ENCODE results near the gene SEC14L1.

Gene SEC14L1

GRCh38 chr17:77205396-77206125, 64.8 kb downstream of the SEC14L1 start:
- peaks cover 33 to 45% (median 39%) of the 10 kb centered on the region in 10 experiments for H3K4me1 ChIP-seq
- peak overlapping the region in 4 of 11 experiments; percentile 1 to 34 (median 20); a peak in 2 of 22 replicates for H3K9ac ChIP-seq
- H3K27me3 ChIP-seq: no peaks in the 10 kb centered on the region
- H3K4me2 ChIP-seq: peak overlapping the region; percentile 42 to 69 (median 56)
- peaks cover 0 to 97% (median 4%) of the 10 kb centered on the region in 11 experiments; a peak in 14 of 22 replicates for H4K20me1 ChIP-seq
- H3K36me3 ChIP-seq: peaks cover 81 to 100% (median 96%) of the 10 kb centered on the region in 11 experiments
- TF ChIP-seq Cebpa-rat (IDR thresholded peaks at IDR 0.05): no peak
- peak overlapping the region in 2 of 11 experiments; percentile 4 to 27; a peak in 3 of 22 replicates for H3K27ac ChIP-seq
- no peak overlapping the region for H3K4me3 ChIP-seq
- no peaks in the 10 kb centered on the region for H3K9me3 ChIP-seq (replicated peaks in 1 of 11)

- H3K9ac ChIP-seq: no peak overlapping the region
- H3K9me3 ChIP-seq (replicated peaks in 1 of 11): no peaks in the 10 kb centered on the region
- H4K20me1 ChIP-seq: peaks cover under 1 to 97% (median 12%) of the 10 kb centered on the region in 11 experiments; a peak in 18 of 22 replicates
- no peak overlapping the region; a peak in 1 of 22 replicates for H3K27ac ChIP-seq
- H3K27me3 ChIP-seq: 0 out of 22 replicates have a peak, but pooled peaks cover 0 to 3% (median 0%) of the 10 kb centered on the region in 11 experiments
- peak overlapping the region; percentile 42 to 69 (median 56) for H3K4me2 ChIP-seq
- H3K4me3 ChIP-seq: no peak overlapping the region
- peaks cover 80 to 100% (median 96%) of the 10 kb centered on the region in 11 experiments for H3K36me3 ChIP-seq
- TF ChIP-seq Cebpa-rat (IDR thresholded peaks at IDR 0.05): no peak
- peaks cover 41 to 53% (median 47%) of the 10 kb centered on the region in 10 experiments for H3K4me1 ChIP-seq
Observed at GRCh38 chr17:77206158-77206956, 65.6 kb downstream of the SEC14L1 start.

GRCh38 chr17:77207689-77208216, 67.0 kb downstream of the SEC14L1 start:
- 0 out of 22 replicates have a peak, but pooled peaks cover 0 to 3% (median 0%) of the 10 kb centered on the region in 11 experiments for H3K27me3 ChIP-seq
- H3K27ac ChIP-seq: no peak overlapping the region
- H4K20me1 ChIP-seq: peaks cover 8 to 98% (median 22%) of the 10 kb centered on the region in 11 experiments; a peak in 18 of 22 replicates
- no peak overlapping the region for H3K4me3 ChIP-seq
- H3K9ac ChIP-seq: no peak overlapping the region
- H3K9me3 ChIP-seq (replicated peaks in 1 of 11): no peaks in the 10 kb centered on the region
- H3K36me3 ChIP-seq: peaks cover 72 to 99% (median 90%) of the 10 kb centered on the region in 11 experiments
- H3K4me2 ChIP-seq: no peak overlapping the region
- H3K4me1 ChIP-seq: peaks cover 55 to 67% (median 61%) of the 10 kb centered on the region in 10 experiments
- no peak for TF ChIP-seq Cebpa-rat (IDR thresholded peaks at IDR 0.05)

DNA sequence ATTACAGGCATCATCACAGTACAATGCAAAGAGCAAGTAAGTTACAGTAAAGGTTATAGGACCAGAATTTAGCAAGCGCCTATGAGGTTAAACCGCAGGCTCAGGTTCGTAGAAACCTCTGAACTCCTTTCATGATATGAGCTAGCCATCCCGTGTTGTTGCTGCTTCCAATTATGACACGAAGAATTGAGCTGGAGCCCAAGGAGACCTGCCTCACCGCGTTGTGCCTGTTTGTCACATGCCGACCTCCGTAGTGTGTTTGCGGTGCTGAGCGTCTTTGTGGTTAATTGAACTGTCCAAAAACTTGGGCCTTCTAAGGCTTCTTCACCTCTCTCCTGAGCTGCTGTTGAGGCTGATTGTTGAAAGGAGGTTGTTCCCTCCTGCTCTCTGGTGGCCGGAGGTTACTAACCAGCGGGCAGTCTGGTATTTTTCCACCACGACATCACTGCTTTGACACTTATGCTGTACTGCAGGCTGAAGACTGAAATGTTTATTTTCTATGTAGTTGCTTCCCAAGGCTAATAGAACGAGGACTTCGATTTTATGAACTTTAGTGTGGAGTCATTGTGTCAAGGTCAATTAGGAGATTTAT, 67.5 kb downstream of the SEC14L1 start:
- peaks cover 8 to 98% (median 28%) of the 10 kb centered on the region in 11 experiments; a peak in 18 of 22 replicates for H4K20me1 ChIP-seq
- no peak overlapping the region for H3K4me2 ChIP-seq
- peaks cover 74 to 99% (median 90%) of the 10 kb centered on the region in 11 experiments for H3K36me3 ChIP-seq
- no peak overlapping the region for H3K9ac ChIP-seq
- no peak overlapping the region for H3K4me3 ChIP-seq
- H3K27ac ChIP-seq: no peak overlapping the region
- no peak for TF ChIP-seq Cebpa-rat (IDR thresholded peaks at IDR 0.05)
- H3K27me3 ChIP-seq: 0 out of 22 replicates have a peak, but pooled peaks cover 0 to 3% (median 0%) of the 10 kb centered on the region in 11 experiments
- peaks cover 61 to 73% (median 67%) of the 10 kb centered on the region in 10 experiments for H3K4me1 ChIP-seq
- H3K9me3 ChIP-seq (replicated peaks in 1 of 11): no peaks in the 10 kb centered on the region

- Histone ChIP-seq H3K27ac (no peak overlapping the region), H3K9me3 (replicated peaks in 1 of 11) (no peaks in the 10 kb centered on the region), H3K4me2 (peak overlapping the region in 1 of 11 experiments; percentile 3; a peak in 1 of 22 replicates), H4K20me1 (peaks cover 8 to 98% (median 32%) of the 10 kb centered on the region in 11 experiments; a peak in 18 of 22 replicates), H3K27me3 (0 out of 22 replicates have a peak, but pooled peaks cover 0 to 3% (median 0%) of the 10 kb centered on the region in 11 experiments), H3K36me3 (peaks cover 74 to 99% (median 90%) of the 10 kb centered on the region in 11 experiments), H3K4me3 (no peak overlapping the region), H3K9ac (no peak overlapping the region), H3K4me1 (peaks cover 66 to 78% (median 72%) of the 10 kb centered on the region in 10 experiments)
- TF ChIP-seq Cebpa-rat (IDR thresholded peaks at IDR 0.05): no peak
Observed at GRCh38 chr17:77208856-77209255, 68.1 kb downstream of the SEC14L1 start.

GRCh38 chr17:77209330-77209748, 68.6 kb downstream of the SEC14L1 start:
- Histone ChIP-seq H3K4me2 (peak overlapping the region in 7 of 11 experiments; percentile 80 to 94 (median 88); a peak in 10 of 22 replicates), H3K9ac (no peak overlapping the region), H3K27me3 (0 out of 22 replicates have a peak, but pooled peaks cover 0 to 3% (median 0%) of the 10 kb centered on the region in 11 experiments), H3K36me3 (peaks cover 74 to 99% (median 90%) of the 10 kb centered on the region in 11 experiments), H3K27ac (no peak overlapping the region), H4K20me1 (peaks cover 8 to 98% (median 37%) of the 10 kb centered on the region in 11 experiments; a peak in 18 of 22 replicates), H3K9me3 (replicated peaks in 1 of 11) (no peaks in the 10 kb centered on the region), H3K4me3 (no peak overlapping the region), H3K4me1 (peaks cover 66 to 82% (median 73%) of the 10 kb centered on the region in 10 experiments)
- no peak for TF ChIP-seq Cebpa-rat (IDR thresholded peaks at IDR 0.05)

- no peak for TF ChIP-seq Cebpa-rat (IDR thresholded peaks at IDR 0.05)
- Histone ChIP-seq H3K9me3 (replicated peaks in 1 of 11) (no peaks in the 10 kb centered on the region), H3K27ac (peak overlapping the region in 3 of 11 experiments; percentile 76 to 79 (median 79); a peak in 2 of 22 replicates), H3K9ac (peak overlapping the region in 6 of 11 experiments; percentile 31 to 71 (median 65); a peak in 5 of 22 replicates), H3K4me2 (peak overlapping the region; percentile 80 to 94 (median 88)), H3K27me3 (0 out of 22 replicates have a peak, but pooled peaks cover 0 to 3% (median 0%) of the 10 kb centered on the region in 11 experiments), H3K4me3 (no peak overlapping the region), H3K36me3 (peaks cover 70 to 99% (median 89%) of the 10 kb centered on the region in 11 experiments), H4K20me1 (peaks cover 8 to 98% (median 39%) of the 10 kb centered on the region in 11 experiments; a peak in 18 of 22 replicates), H3K4me1 (peaks cover 59 to 85% (median 67%) of the 10 kb centered on the region in 10 experiments)
Observed at GRCh38 chr17:77210331-77210730, 69.6 kb downstream of the SEC14L1 start.

All from BLaER1 treated with 17β-estradiol and CSF1 and Interleukin-3, amounts not matched to agents 10 nM and 100 nM (cell line).